Bronchus fibroblast of lung (primary cell): ENCODE results near the gene FHIT. TPM values are rescaled to one million over a fixed set of nuclear protein-coding genes. Genes with fewer than 3 reads are reported as not detected.

Source experiments
- total RNA-seq: library from RNA; depleted of rRNA; stranded (reverse); fragments of >200 nt; gene quantifications from 2 replicates; pipeline ENCODE4 v1.2.3, GENCODE V29; 2015

Gene FHIT
- total RNA-seq: 0.45 and 0.50 TPM in 2 replicates

DNA sequence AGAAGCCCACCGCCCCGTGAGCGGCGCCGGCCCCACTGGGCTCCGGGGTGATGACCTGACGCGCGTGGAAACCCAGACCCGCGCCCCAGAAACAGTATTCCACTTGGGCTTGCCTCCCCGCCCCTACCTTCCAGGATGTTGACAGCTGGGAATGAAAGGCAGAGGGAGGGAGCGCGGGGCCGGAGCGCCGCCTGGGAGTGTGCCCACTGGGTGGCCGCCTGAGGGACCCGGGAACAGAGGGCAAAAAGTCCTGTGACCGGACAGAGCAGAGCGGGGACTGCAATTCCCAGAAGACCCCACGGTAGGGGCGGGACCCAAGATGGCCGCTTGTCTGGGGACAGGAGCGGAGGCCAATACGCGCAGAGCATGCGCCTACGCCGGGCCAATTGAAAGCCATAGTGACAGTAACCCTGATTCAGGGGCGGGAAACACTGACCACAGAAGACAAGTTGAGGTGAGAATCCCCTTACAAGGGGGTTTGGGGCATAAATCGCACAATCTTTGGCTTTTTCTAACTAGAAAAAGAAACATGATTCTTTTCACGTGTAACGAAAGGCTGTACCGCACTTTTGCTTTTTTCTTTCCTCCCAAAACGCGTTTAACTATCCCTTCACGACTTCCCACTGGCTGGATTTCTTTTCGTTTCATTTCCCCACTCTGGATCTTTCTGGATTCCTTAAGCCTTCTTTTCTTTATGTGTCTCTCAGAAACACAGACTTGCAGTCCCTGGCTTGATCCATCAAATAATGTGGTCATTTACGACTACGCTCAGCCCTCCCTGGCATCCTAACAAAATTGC, at the start of gene FHIT:
Gene FHIT (minus strand): TSS at position 279 of the 799 bp plus-strand sequence.

